ENCODE results near the gene SEMA3C.

The SEMA3C gene

DNA sequence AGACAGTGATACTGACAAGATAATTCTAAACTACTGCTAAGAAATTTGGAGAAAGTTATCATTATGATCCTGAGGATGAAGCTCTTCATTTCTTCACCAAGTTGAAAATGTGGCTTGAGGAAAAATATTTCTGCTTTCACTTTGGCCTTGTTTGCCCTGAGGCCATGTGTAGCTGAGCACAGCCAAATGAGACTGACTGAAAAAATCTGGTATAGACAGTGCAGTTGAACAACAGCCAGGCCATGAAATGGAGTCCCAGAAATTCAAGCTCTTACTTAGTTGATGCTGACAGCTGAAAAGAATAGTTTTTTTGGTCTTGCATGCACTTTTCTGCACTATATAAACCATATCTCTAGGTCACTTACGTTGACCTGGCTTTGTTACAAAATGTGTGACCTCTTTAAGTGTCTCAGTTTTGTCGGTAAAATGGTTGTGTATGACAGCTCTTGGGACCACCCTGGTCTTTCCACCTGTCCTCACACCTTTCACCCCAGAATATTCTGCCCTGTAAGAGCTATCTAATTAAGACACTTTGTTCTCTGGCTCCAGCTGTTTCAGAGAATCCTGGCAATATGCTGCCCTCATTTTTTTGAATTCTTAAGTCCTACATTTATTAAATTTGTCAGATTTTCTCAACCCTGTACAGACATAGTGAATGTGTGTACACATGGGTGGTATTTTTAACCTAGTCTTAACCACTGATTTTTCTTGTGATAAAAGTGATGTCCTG is 189.1 kb downstream of the SEMA3C start:
- DNase-seq: no peak

DNA sequence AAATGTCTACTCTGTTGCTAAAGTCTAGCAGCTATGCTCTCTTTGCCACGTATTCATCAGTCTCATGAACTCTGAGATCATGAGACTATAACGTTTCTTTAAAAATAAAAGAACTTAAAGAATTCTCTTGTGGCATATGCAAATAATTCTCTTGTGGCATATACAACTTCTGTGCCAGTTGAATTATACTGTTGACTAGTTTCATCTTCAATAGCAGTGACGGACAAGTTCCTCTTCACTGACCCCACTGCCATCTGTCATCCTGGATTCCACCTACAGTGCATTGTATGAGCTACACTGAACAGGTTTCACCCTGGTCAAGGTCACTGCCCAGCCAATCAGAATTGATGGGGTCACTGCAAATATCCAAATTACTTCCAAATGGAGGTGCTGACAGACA is 192.2 kb downstream of the SEMA3C start:
- no peak for DNase-seq

DNA sequence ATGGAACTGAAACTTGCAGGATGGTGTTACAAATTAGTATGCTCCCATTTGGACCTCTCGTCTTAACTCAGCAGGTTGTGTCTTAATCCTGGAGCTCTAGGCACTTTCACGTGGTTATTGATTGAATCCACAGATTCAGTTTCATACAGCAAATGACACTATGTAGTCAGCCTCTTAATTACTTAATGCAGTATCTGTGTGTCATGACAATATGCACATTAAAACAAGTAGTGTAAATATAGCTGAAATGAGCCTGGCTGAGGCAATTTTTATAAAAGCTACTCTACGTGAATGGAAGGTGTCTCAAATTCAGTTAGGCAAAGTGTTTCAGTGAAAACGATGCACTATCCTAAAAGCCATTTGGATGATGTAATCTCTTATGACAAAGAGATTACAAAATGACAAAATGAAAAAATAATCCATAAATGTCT is 193.7 kb downstream of the SEMA3C start:
- DNase-seq: no peak

DNA sequence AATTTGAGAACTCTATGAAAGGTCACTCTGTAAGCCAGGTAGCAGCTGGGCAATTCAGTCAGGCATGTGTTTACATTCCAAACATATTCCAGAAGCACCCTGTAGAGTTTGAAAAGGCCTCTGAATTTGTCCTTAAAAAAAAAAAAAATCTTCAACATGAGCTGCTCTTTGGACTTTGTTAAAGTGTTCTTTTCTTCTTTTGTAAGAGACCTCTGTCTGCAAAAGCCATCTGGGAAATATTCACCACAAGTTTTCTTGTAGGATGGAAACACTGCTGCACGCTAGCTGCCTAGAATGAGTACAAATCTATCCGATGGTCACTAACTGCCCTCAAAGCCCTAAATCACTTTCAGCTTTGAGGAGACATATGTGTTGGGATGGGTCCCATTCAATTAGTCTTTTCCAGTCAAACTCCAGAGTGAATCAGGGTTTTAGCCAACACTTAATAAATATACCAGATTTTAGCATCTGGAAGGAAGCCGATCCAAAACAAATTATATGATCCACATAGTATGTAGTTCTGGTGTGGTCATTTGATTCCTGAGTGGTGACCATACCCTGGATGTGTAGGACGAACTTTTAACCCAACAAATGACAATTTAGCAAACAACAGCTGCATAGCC is 194.5 kb downstream of the SEMA3C start:
- DNase-seq: no peak

DNA sequence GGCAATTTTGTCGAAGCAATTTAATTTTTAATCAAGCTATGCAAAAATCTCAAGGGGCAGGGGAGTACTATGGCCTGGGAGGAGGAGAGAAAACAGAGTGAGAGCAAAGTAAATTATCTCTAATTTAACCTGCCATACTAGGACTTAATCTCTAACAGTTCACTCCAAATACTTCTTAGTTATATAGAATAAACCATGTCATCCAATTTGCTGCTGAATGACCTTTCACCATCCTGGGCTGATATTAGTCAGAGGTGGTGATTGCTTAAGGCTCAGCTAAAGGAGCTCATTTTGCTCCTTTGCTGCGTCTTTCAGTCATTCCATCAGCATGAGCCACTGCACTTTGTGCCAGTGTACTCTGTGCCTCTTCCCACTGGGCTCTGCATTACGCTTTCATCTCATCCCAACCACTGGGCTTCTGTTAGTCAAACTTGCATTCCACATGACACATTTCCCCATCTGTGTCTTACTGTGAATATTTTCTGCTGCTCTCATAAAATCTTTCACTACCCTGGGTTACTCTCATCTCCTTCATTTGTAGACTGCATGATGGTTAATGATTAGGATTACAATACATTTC is 196.1 kb downstream of the SEMA3C start:
- DNase-seq: no peak

DNA sequence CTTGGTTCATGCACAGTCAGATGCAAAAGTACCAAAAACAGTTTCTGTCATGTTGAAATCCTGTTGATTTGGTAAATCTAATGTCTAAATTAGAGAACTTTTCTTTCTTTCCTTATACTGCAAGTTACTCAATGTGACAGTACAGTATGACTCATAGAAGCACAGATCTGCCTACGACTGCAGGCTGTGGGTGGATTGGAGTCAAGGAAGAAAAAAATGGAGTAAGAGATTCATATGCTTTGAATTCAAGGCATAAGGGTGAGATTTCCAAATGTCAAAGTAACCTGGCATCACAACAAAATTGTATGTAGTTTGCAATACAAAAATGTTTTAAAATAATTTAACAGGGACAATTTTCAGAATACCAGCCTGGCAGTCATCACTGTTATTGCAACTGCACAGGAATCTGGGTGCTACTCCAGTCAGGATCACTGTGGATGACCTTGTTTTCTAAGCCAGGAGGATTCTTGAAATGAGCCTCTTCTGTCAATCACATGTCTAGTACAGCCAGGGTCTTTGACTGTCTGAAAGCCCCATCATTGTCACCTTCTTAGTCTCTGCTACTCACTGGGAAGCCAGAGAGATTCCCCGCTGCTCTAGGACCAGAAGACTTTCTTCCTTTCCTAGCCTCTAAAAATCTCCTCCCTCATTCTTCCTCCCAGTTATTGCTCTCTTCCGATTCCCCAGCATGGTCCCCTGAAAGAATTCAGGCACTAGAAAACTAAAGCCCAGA is 196.8 kb downstream of the SEMA3C start:
- DNase-seq: no peak

DNA sequence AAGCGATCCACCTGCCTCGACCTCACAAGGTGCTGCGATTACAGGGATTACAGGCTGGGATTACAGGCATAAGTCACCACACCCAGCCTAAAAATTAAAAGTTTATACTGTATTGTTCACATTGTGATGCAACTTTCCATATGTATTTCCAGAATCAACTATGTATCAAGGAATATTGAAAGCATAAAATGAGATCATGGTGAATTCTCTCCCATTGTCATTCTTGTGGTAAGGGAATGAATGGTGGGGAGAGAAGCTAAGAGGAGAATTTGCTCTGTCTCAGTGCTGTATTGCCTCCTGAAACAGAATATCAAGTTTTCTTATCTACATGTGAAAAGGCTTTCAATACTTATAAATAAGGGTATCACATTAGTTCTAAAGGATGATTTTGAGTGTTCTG is 198.7 kb downstream of the SEMA3C start:
- no peak for DNase-seq

DNA sequence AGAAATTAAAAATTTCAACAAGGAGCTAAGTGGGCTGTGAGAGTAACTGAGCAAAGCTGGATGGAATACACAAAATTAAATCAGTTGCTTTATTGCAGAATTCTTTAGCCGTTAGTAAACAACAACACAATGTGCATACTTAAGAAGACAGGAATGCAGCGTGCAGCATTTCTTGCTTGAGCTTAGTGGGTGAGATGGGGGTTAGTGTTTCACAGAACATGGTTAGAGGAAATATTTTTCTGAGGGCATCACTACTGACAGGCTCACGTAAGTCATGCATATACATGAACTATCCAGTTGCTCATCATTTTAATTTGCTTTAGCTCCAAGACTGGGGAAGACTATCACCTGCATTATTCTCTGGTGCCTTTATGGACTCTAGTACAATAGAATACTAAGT is 199.6 kb downstream of the SEMA3C start:
- no peak for DNase-seq

DNA sequence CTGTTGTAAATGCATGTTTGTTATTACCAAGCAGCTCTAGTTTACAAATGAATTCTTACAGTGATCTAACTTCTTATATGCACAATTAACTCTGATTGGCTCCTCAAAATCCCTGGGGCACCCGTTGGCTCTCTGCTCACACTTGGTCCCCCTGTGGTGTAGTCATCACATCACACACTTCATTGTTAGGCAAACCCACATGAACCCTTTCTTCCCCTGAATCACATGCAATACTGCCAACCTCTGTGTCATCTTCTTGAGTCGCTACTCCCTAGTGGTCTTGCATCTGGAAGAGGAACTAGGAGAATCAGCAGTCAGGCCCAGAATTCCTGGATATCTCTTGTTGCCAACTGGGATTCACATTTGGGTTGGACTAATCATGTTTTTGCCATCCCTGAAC is 207.3 kb downstream of the SEMA3C start:
- no peak for DNase-seq

DNA sequence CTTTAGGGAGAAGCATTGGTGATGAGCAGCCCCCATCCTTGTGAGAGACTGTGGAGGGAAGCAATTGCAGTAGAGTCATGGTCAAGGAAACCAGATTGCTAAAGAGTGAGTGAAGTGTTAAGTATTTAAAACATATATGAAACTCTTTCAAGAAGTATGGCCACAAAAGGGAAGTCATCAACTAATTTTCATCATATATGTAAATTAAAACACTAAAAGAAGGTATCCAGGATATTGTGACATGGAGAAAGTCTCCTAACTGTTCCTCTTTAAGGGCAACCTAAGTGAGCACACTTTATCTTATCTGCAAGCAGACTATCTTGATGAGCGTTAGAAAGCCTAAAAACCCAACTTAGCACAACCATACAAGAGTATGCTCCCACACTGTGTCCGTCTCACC is 210.7 kb downstream of the SEMA3C start:
- DNase-seq: no peak

DNA sequence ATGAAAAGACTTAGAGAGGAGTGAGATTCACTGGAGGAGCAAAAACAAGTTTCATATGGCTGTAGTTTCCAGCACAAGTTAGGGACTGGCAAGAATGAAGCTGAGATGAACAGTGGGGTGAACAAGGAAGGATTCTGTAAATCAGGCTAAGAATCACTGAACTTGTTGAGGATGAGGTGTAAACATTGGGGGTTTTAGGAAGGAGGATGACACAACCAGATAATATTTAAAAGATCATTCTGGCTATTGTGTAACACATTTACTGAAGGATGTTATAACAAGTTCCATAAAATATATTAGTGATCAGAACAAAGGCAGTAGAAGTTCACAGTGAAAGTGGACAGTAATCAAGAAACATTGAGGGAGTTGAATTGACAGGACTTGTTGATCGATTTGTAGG is 211.5 kb downstream of the SEMA3C start:
- DNase-seq: no peak

DNA sequence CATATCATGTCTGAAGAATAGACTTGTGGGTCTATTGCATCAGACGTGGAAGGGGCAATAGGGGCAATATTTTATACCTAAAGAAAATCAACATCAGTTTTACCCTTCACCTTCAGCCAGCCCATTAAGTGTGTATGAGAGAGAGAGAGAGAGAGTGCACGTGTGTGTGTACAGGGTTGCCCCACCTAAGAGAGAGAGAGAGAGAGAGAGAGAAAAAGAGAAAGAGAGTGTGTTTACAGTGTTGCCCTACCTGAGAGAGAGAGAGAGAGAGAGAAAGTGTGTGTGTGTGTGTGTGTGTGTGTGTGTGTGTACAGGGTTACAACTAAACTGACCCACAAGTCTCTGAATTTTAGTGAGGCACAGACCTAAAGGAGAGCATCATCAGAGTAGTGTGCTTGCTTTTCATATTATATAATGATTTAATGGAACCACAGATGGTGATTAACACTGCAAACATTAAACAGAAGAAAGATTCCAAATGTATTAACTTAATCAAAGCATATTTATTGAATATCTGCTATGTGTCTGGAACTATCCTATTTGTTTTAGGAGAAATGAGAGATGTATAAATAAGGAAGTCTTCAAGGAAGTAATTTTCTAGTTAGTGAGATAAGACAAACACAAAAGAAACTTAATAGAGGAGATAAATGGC is 213.6 kb downstream of the SEMA3C start:
- no peak for DNase-seq

DNA sequence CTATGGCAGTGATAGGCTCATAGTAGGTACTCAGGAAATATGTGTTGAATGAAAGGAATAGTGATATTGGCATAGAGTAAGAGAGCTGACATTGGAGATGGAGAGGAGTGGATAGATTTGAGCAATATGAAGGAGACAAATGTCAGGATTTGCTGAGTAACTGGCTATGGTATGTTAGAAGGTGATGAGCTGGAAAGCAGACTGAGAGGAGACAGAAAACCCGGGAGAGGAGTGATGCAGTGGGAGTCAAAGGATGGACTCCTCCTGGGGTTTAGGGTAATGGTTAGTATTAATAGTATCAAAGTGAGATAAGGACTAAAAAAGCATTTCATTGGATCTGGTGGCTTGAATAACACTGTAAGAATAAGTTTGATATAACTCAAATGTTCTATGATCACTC is 215.6 kb downstream of the SEMA3C start:
- DNase-seq: no peak

DNA sequence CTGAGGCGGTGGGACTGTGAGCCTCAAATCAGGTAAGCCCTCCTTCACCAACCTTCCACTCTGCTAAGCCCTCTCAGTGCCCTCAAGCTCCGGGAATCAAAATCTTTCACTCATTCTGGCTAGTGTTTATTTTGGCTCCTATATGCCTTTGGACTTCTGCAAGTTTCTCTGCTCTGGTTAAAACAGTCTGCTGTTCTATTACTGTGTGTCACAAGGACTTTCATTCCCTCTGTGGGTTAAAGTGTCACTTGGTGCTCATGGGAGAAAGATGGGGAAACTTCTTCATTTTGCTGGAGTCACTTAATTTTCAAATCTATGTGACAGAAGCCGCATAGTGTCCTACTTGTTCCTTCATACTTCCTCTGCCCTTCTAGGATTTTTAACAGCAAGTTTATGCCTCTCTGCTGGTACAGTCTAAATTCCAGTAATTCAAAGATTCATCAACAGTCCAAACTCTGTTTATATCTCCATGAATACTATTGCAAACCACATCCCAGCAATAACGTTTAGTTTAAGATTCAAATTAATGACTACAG is 219.1 kb downstream of the SEMA3C start:
- DNase-seq: no peak

DNA sequence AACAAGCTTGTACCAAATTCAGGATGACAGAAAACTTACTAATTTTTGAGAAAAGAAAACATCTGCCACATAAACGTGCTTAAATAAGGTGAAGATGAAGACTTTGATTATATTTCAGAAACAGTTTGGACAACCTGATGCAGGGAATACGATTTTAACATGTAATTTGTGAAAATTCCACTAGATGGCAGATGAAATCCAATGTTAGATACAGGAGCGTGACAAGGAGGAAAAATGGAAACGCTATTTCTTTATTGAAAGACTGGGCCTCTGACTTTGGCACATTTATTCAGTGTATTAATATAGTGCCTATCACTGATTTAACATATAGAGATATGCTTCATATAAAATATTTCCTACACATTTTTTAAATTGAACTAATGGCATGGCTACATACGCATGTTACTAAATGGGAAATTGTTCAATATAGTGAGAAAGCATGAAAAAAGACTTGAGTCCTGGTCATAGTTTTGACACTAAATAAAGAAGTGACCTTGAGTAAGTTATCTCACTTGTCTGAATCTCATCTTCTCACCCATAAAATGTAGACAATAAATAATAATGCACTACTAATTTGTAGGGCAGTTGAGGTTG is 219.7 kb downstream of the SEMA3C start:
- DNase-seq: peak; percentile 26

Measured in NCI-H774 (cell line).